OCI-LY3 (cell line): Measurements from ENCODE around the gene MPP7.

Experiments
- H2AFZ ChIP-seq: fragments of 200-600, 300-600 bp; shearing (Covaris generic); 2 replicates; pipeline ENCODE4 v1.6.0; 2014; ENCODE audit warnings: antibody characterized with exemption, low read depth, low read length
- H3K27ac ChIP-seq: fragments of 200-600, 300-600 bp; sonication (generic); 2 replicates; pipeline ENCODE4 v1.5.1; 2014; ENCODE audit warnings: mild to moderate bottlenecking, low read length, moderate library complexity, mixed read lengths
- H3K27me3 ChIP-seq: fragments of 200-600, 300-600 bp; sonication (generic); 2 replicates; pipeline ENCODE4 v1.6.1; 2014; ENCODE audit warnings: low read depth, low read length, mixed read lengths
- H3K36me3 ChIP-seq: fragments of 200-600, 300-600 bp; sonication (generic); replicated peaks from 2 replicates; pipeline ENCODE3; 2014; ENCODE audit warnings: low read depth, low read length, mixed read lengths
- H3K4me1 ChIP-seq: fragments of 300-600, 200-600 bp; sonication (generic); 2 replicates; pipeline ENCODE4 v1.6.1; 2014; ENCODE audit warnings: low read length, mixed read lengths
- H3K4me2 ChIP-seq: fragments of 200-600, 300-600 bp; sonication (generic); 2 replicates; pipeline ENCODE4 v1.6.1; 2014; ENCODE audit warnings: low read length, mixed read lengths
- H3K4me3 ChIP-seq: fragments of 300-600, 200-600 bp; sonication (generic); 2 replicates; pipeline ENCODE4 v1.5.1; 2014; ENCODE audit warnings: antibody characterized with exemption, mild to moderate bottlenecking, low read length, moderate library complexity
- H3K79me2 ChIP-seq: fragments of 300-600, 200-600 bp; shearing (Covaris generic); 2 replicates; pipeline ENCODE4 v1.6.1; 2014; ENCODE audit warnings: mild to moderate bottlenecking, low read length, mixed read lengths
- H3K9ac ChIP-seq: fragments of 300-600, 200-600 bp; shearing (Covaris generic); 2 replicates; pipeline ENCODE4 v1.6.0; 2014; ENCODE audit warnings: mild to moderate bottlenecking, low read length, moderate library complexity
- H3K9me3 ChIP-seq: fragments of 200-600, 300-600 bp; shearing (Covaris generic); 2 replicates; pipeline ENCODE4 v1.6.1; 2014; ENCODE audit warnings: low read length, mixed read lengths; ENCODE audit not compliant: insufficient read depth
- H4K20me1 ChIP-seq: fragments of 200-600, 300-600 bp; sonication (generic); 2 replicates; pipeline ENCODE4 v1.6.1; 2016; ENCODE audit warnings: low read length, mixed read lengths; ENCODE audit not compliant: insufficient read depth
- EZH2phosphoT487 ChIP-seq: fragments of 200-600 bp; shearing (Covaris generic); IDR thresholded peaks from 2 replicates; pipeline ENCODE4 v1.6.1; 2018; ENCODE audit warnings: antibody characterized with exemption, mixed run types, low read depth
- TF ChIP-seq, protein P1 (sequence below): fragments of 200-600, 300-600 bp; sonication (generic); IDR thresholded peaks from 2 replicates; pipeline ENCODE4 v1.5.1; 2014; ENCODE audit warnings: antibody characterized with exemption, low read length, low read depth

Gene MPP7

DNA sequence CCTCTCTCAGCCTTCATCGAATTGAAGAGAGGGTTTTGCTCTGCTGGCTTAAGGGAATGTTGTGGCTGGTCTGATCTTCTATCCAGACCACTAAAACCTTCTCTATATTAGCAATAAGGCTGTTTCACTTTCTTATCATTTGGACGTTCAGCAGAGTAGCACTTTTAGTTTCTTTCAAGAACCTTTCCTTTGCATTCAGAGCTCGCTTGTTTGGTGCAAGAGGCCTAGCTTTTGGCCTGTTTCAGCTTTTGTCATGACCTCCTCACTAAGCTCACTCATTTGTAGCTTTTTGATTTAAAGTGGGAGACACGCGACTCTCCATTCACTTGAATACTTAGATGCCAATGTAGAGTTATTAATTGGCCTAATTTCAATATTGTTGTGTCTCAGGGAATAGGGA is 3.9 kb downstream of the MPP7 start:
- H3K27ac ChIP-seq: no peak overlapping the region
- no peak overlapping the region for H3K9ac ChIP-seq
- peaks cover 13% of the 10 kb centered on the region for H3K27me3 ChIP-seq
- H4K20me1 ChIP-seq: no peaks in the 10 kb centered on the region
- H3K4me3 ChIP-seq: no peak overlapping the region
- H2AFZ ChIP-seq: no peak overlapping the region
- H3K79me2 ChIP-seq: no peaks in the 10 kb centered on the region
- H3K4me1 ChIP-seq: peaks cover 24% of the 10 kb centered on the region
- TF ChIP-seq EZH2phosphoT487: no peak
- TF ChIP-seq, protein P1, sequence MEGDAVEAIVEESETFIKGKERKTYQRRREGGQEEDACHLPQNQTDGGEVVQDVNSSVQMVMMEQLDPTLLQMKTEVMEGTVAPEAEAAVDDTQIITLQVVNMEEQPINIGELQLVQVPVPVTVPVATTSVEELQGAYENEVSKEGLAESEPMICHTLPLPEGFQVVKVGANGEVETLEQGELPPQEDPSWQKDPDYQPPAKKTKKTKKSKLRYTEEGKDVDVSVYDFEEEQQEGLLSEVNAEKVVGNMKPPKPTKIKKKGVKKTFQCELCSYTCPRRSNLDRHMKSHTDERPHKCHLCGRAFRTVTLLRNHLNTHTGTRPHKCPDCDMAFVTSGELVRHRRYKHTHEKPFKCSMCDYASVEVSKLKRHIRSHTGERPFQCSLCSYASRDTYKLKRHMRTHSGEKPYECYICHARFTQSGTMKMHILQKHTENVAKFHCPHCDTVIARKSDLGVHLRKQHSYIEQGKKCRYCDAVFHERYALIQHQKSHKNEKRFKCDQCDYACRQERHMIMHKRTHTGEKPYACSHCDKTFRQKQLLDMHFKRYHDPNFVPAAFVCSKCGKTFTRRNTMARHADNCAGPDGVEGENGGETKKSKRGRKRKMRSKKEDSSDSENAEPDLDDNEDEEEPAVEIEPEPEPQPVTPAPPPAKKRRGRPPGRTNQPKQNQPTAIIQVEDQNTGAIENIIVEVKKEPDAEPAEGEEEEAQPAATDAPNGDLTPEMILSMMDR: no peak
- H3K9me3 ChIP-seq: no peaks in the 10 kb centered on the region
- H3K36me3 ChIP-seq: no peaks in the 10 kb centered on the region
- peak overlapping the region; percentile 32 for H3K4me2 ChIP-seq

DNA sequence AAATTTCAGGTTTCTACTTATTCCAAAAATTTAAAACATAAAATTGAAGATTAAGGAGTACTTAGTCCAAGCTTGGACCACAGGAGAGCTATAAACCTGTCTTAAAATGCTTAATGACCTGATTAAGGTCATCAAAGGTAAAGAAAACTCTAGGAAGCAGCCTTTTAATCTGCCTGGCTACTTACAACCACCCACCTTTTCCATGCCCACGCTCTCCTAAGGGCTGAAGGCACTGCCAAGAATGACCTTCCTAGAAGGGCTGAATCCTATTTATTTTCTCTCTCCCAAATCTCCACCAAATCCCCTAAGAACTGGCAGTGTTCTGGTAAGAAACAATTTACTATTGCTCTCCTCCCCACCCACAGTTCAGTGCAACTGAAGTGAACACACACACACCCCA is 6.8 kb downstream of the MPP7 start:
- Histone ChIP-seq H3K9ac (no peak overlapping the region), H4K20me1 (no peaks in the 10 kb centered on the region), H2AFZ (no peak overlapping the region), H3K4me1 (peaks cover 15% of the 10 kb centered on the region), H3K79me2 (no peaks in the 10 kb centered on the region), H3K27me3 (peaks cover 2% of the 10 kb centered on the region; the same call in 1 of the 2 replicates), H3K27ac (no peak overlapping the region), H3K4me3 (no peak overlapping the region), H3K9me3 (no peaks in the 10 kb centered on the region), H3K4me2 (no peak overlapping the region), H3K36me3 (no peaks in the 10 kb centered on the region)
- TF ChIP-seq, protein P1: no peak

DNA sequence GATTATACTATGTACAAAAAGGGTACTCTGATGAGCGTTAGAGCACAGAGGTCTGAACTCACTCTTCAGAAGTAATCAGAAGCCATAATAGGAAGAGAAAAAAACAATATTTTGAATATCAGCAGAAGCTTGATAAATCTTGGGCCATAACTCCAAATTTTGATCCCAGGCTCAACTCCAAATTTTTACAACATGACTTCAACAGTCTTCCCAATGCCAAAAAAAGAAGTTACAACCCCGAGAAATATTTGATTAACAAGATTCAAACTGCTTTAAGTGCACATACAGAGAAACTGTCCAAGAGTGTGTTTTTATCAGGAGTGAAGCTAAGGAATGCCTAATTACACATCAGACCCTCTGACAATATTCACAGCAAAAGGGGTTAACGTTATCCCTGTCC is 7.5 kb downstream of the MPP7 start:
- H3K27me3 ChIP-seq: no peaks in the 10 kb centered on the region
- no peaks in the 10 kb centered on the region for H4K20me1 ChIP-seq
- peaks cover 15% of the 10 kb centered on the region for H3K4me1 ChIP-seq
- H3K4me3 ChIP-seq: no peak overlapping the region
- TF ChIP-seq, protein P1: no peak
- TF ChIP-seq EZH2phosphoT487: no peak
- H3K9ac ChIP-seq: no peak overlapping the region
- no peaks in the 10 kb centered on the region for H3K9me3 ChIP-seq
- no peaks in the 10 kb centered on the region for H3K79me2 ChIP-seq
- H3K27ac ChIP-seq: no peak overlapping the region
- H3K36me3 ChIP-seq: no peaks in the 10 kb centered on the region
- H2AFZ ChIP-seq: no peak overlapping the region
- no peak overlapping the region for H3K4me2 ChIP-seq

DNA sequence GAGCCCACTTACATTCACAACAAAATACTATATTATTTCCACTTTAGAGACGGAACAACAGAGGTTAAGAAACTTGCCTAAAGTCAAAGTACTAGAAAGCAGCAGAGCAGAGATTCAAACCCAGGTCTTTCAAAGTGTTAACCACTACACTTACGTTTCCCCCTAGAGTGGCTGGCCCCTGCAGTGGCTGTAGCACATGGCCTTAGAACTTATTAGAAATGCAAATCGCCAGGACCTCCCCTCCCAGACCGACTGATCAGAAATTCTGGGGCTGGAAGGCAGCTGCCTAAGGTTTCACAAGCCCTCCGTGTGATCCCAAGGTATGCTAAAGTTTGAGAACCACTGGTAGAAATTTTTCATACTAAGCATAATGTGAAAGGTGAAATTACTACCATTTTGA is 8.1 kb downstream of the MPP7 start:
- H3K4me1 ChIP-seq: peaks cover 15% of the 10 kb centered on the region

More for the DNA sequence above, 8.1 kb downstream of the MPP7 start:
- Histone ChIP-seq H3K27me3 (no peaks in the 10 kb centered on the region), H3K27ac (no peak overlapping the region), H3K9ac (no peak overlapping the region), H3K9me3 (no peaks in the 10 kb centered on the region), H4K20me1 (no peaks in the 10 kb centered on the region), H3K4me2 (peak overlapping the region; percentile 20; the same call in 1 of the 2 replicates), H3K4me3 (no peak overlapping the region), H3K79me2 (no peaks in the 10 kb centered on the region), H3K36me3 (no peaks in the 10 kb centered on the region), H2AFZ (no peak overlapping the region)
- TF ChIP-seq, protein P1: no peak
- no peak for TF ChIP-seq EZH2phosphoT487
